Measurements from ENCODE around the gene CNTNAP5. TPM values are rescaled to one million over a fixed set of nuclear protein-coding genes. Genes with fewer than 3 reads are reported as not detected.

Gene CNTNAP5
- total RNA-seq, 1 experiment from 2014 or later, result not detected

- Histone ChIP-seq H3K36me3 (ENCODE audit: control insufficient read depth, insufficient read depth, low read length) (no peaks in the 10 kb centered on the region), H3K4me3 (ENCODE audit: low read depth in 2 of 2, low read length in 2 of 2) (no peak overlapping the region), H3K9me3 (ENCODE audit: control insufficient read depth, insufficient read depth, low read depth, low read length) (no peaks in the 10 kb centered on the region), H3K27me3 (ENCODE audit: control insufficient read depth, insufficient read depth, low read length) (no peaks in the 10 kb centered on the region), H3K27ac (ENCODE audit: low read length) (no peak overlapping the region), H3K4me1 (ENCODE audit: control insufficient read depth, insufficient read depth, low read length) (no peaks in the 10 kb centered on the region)
- ATAC-seq, result no peak
- CTCF ChIA-PET, result no interaction called here
- BruUV-seq (replicated peaks), result no TSS peak
- no peak for TF ChIP-seq TCF7L2 (IDR thresholded peaks at IDR 0.05; ENCODE audit: low read depth, low read length)
- no peak for TF ChIP-seq REST (IDR thresholded peaks at IDR 0.05; ENCODE audit: insufficient read depth in 1 of 2, low read depth in 2 of 2, low read length in 1 of 2)
- no peak for TF ChIP-seq SIN3A (IDR thresholded peaks at IDR 0.05; ENCODE audit: borderline replicate concordance, insufficient read depth, low read depth, low read length)
- no peak for TF ChIP-seq POLR2AphosphoS5 (IDR thresholded peaks at IDR 0.05; ENCODE audit: low read depth, low read length)
- no peak for TF ChIP-seq CTCF (IDR thresholded peaks at IDR 0.05)
- DNase-seq (ENCODE audit: low read depth, low spot score), result no peak
- in situ Hi-C loops (cut with HindIII; ENCODE audit: low pct_unique_long_range_greater_than_20kb, low sequenced_read_pairs) (no loop called here), intact Hi-C loops (cut with micrococcal nuclease; ENCODE audit: unreplicated experiment) (loop anchor here (5.0 kb wide), 1 partner anchor 788 kb away; the partner anchor contains the start of gene CNTNAP5)
- POLR2A ChIA-PET, result no interaction called here
Measured at GRCh38 chr2:124814968-124815745, 790.1 kb downstream of the CNTNAP5 start.

- ATAC-seq (no peak), DNase-seq (ENCODE audit: low read depth, low spot score) (no peak)
- H3K36me3 ChIP-seq (ENCODE audit: control insufficient read depth, insufficient read depth, low read length), result no peaks in the 10 kb centered on the region
- ChIA-PET CTCF (interaction anchor here (0.6 kb wide), 1 partner anchor 59 kb away, joined by 4 read pairs; no protein-coding TSS in a partner anchor), POLR2A (no interaction called here)
- no peaks in the 10 kb centered on the region for H3K9me3 ChIP-seq (ENCODE audit: control insufficient read depth, insufficient read depth, low read depth, low read length)
- no peak overlapping the region for H3K4me3 ChIP-seq (ENCODE audit: low read depth in 2 of 2, low read length in 2 of 2)
- BruUV-seq (replicated peaks), result no TSS peak
- TF ChIP-seq REST (IDR thresholded peaks at IDR 0.05; ENCODE audit: insufficient read depth in 1 of 2, low read depth in 2 of 2, low read length in 1 of 2), result no peak
- no peak for TF ChIP-seq SIN3A (IDR thresholded peaks at IDR 0.05; ENCODE audit: borderline replicate concordance, insufficient read depth, low read depth, low read length)
- no peak for TF ChIP-seq TCF7L2 (IDR thresholded peaks at IDR 0.05; ENCODE audit: low read depth, low read length)
- TF ChIP-seq POLR2AphosphoS5 (IDR thresholded peaks at IDR 0.05; ENCODE audit: low read depth, low read length), result no peak
- TF ChIP-seq CTCF (IDR thresholded peaks at IDR 0.05), result no peak
- intact Hi-C loops (cut with micrococcal nuclease; ENCODE audit: unreplicated experiment) (no loop called here), in situ Hi-C loops (cut with HindIII; ENCODE audit: low pct_unique_long_range_greater_than_20kb, low sequenced_read_pairs) (no loop called here)
- H3K4me1 ChIP-seq (ENCODE audit: control insufficient read depth, insufficient read depth, low read length), result no peaks in the 10 kb centered on the region
- H3K27me3 ChIP-seq (ENCODE audit: control insufficient read depth, insufficient read depth, low read length), result no peaks in the 10 kb centered on the region
- no peak overlapping the region for H3K27ac ChIP-seq (ENCODE audit: low read length)
Measured at GRCh38 chr2:124816007-124816406, 790.9 kb downstream of the CNTNAP5 start.
